Activated gamma-delta T cell treated with anti-CD3 and anti-CD28 coated beads, Interleukin-2, amount 50 U/mL, for 16 hours (primary cell): Measurements from ENCODE around the gene U2SURP.
"Not testable (repeated sequence)": the region's sequence is repeated elsewhere in the genome, so short reads cannot be mapped to it uniquely, and the experiment has no call there.

Source experiments
- DNase-seq: peaks from one replicate; pipeline ENCODE4 v3.0.0-alpha.2; 2020; ENCODE audit warnings: low read depth

U2SURP gene

GRCh38 chr3:143071776-143072175 lies 70.4 kb downstream of the U2SURP start:
- DNase-seq, result no peak

GRCh38 chr3:143072298-143073020 lies 71.1 kb downstream of the U2SURP start:
- not testable (repeated sequence) for DNase-seq

GRCh38 chr3:143073541-143073940 lies 72.2 kb downstream of the U2SURP start:
- DNase-seq, result not testable (repeated sequence)

DNA sequence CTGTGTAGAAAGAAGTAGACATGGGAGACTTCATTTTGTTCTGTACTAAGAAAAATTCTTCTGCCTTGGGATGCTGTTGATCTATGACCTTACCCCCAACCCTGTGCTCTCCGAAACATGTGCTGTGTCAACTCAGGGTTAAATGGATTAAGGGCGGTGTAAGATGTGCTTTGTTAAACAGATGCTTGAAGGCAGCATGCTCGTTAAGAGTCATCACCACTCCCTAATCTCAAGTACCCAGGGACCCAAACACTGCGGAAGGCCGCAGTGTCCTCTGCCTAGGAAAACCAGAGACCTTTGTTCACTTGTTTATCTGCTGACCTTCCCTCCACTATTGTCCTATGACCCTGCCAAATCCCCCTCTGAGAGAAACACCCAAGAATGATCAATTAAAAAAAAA lies 72.6 kb downstream of the U2SURP start:
- not testable (repeated sequence) for DNase-seq

- no peak for DNase-seq
Observed at GRCh38 chr3:143078883-143079282, 77.5 kb downstream of the U2SURP start.

- DNase-seq, result no peak
Observed at GRCh38 chr3:143080196-143080595, 78.8 kb downstream of the U2SURP start.

- DNase-seq, result no peak
Observed at GRCh38 chr3:143081365-143081764, 80.0 kb downstream of the U2SURP start.

GRCh38 chr3:143081844-143082778 lies 80.7 kb downstream of the U2SURP start:
- no peak for DNase-seq

DNA sequence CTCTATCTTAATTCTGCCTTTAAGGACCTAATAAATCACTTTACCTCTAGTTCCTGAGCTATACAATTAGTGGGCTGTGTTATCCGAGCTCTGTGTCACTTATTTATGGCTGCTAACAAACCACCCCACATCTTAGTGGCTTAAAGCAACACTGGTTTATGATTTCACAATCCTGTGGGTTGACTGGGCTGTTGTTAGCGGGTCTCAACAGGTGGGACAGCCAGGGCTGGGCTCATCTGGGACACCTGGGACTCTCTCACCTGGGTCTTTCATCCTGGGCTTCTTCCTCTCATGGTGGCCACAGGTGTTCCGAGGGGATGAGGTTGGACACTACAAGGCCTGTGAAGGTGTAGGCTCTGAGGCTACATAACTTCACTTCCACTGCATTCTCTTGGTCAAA lies 82.4 kb downstream of the U2SURP start:
- no peak for DNase-seq

GRCh38 chr3:143084856-143085731 lies 83.7 kb downstream of the U2SURP start:
- no peak for DNase-seq

GRCh38 chr3:143088835-143089234 lies 87.5 kb downstream of the U2SURP start:
- DNase-seq, result no peak

DNA sequence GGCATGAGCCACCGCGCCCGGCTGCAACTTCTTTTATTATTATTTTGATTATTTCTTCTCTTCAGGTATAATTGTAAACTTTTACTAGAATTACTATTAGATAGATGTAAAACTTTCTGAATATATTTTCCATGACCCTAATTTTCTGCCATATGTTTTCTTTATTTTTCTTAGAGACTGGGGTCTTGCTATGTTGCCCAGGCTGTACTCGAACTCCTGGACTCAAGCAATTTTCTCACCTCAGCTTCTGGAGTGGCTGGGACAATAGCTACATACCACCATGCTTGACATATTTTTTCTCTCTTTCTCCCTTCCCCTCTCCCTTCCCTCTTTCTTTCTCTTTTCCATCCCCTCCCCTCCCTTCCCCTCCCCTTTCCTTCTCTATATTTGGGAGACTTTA lies 88.6 kb downstream of the U2SURP start:
- no peak for DNase-seq

GRCh38 chr3:143090486-143090885 lies 89.1 kb downstream of the U2SURP start:
- no peak for DNase-seq

DNA sequence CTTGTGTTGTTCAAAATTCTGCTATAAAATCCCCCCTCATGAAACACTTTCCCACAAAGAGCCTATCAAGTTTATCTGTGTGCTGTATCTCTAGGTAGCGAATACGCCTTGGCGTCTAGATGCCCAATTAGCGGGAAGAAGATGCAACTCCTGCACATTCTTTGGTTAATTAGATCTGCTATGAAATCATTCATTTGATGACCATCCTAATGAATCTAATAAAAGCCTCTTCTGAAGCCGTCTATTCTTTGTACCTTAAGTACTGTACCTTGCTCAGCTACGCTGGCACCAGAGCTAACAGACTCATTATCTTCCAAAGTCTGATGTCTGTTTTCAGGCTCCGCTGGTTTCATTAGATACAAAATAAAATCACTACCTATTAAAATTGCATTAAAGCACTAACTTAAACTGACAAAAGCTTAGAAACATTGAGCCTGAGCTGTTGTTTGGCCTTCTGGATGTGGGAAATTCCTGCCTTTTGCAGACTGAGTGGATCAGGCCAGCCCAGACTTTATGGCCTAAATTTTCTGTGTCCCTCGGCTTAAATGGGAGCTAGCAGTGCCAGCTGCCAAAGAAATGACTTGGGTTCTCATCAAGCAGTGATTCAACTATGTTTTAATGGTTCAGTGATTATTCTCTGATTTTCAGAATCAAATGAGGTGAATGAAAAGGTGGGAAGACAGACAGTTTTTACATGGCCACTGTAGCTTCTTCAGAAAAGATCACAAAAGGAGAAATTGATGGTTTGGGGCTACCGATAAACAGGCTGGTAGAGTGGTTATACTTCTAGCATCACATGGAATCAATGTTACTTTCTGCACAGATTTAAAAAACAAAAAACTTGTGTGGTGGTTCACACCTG lies 89.8 kb downstream of the U2SURP start:
- DNase-seq, result no peak

- no peak for DNase-seq
Observed at GRCh38 chr3:143092191-143092590, 90.8 kb downstream of the U2SURP start.

GRCh38 chr3:143095813-143096212 lies 94.4 kb downstream of the U2SURP start:
- no peak for DNase-seq

GRCh38 chr3:143098032-143098764 lies 96.8 kb downstream of the U2SURP start:
- DNase-seq, result no peak

GRCh38 chr3:143099210-143099609 lies 97.8 kb downstream of the U2SURP start:
- DNase-seq, result no peak

DNA sequence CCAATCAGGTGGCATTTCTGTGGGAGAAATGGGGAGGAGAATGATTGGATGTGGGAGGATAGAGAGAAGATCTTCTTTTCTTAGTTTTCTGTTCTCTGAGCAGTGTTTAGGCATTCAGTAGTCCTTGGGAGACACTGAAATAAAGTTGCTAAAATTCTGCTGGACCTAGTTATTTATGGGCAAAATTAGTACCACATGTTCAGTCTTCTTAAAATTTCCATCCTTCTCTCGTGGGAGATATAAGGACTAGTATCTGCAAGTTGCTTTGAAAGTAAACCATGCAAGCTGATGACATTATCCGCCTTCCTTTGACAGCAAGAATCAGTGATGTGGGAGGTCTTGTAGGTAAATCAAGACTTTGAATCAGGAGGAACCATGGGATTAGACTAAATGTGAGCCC lies 98.3 kb downstream of the U2SURP start:
- DNase-seq, result no peak

- DNase-seq, result no peak
Observed at GRCh38 chr3:143100451-143100850, 99.1 kb downstream of the U2SURP start.
